Stimulated activated CD4-positive, alpha-beta T cell treated with anti-CD3 and anti-CD28 coated beads, Interleukin-15, amount 100 ng/mL, for 24 hours (primary cell): ENCODE results near the gene CHRNG.
"Not testable (repeated sequence)": the region's sequence is repeated elsewhere in the genome, so short reads cannot be mapped to it uniquely, and the experiment has no call there.

Experiments
- DNase-seq: peaks from one replicate; pipeline ENCODE4 v3.0.0-alpha.2; 2020

Gene CHRNG

GRCh38 chr2:232545511-232546375 lies 6.3 kb downstream of the CHRNG start:
- no peak for DNase-seq

- DNase-seq = no peak
Measured at GRCh38 chr2:232547991-232548390, 8.5 kb downstream of the CHRNG start.

GRCh38 chr2:232549655-232550353 lies 10.3 kb downstream of the CHRNG start:
- no peak for DNase-seq

GRCh38 chr2:232550354-232551249 lies 11.1 kb downstream of the CHRNG start, which contains the start of the genes EIF4E2 and TIGD1:
TSS of gene EIF4E2 (plus strand) at chr2:232550689. CDS start at chr2:232550725, 36 bp downstream.
TSS of gene TIGD1 (minus strand) at chr2:232550557. CDS start at chr2:232549882, 675 bp downstream.
- DNase-seq = peak; percentile 95

- no peak for DNase-seq
Measured at GRCh38 chr2:232551250-232551638, 11.8 kb downstream of the CHRNG start.

GRCh38 chr2:232551776-232552175 lies 12.3 kb downstream of the CHRNG start:
- DNase-seq = no peak

- DNase-seq = no peak
Measured at GRCh38 chr2:232556426-232556825, 16.9 kb downstream of the CHRNG start.

- no peak for DNase-seq
Measured at GRCh38 chr2:232562515-232563151, 23.1 kb downstream of the CHRNG start.

- DNase-seq = no peak
Measured at GRCh38 chr2:232563580-232563979, 24.1 kb downstream of the CHRNG start.

- no peak for DNase-seq
Measured at GRCh38 chr2:232567721-232568120, 28.2 kb downstream of the CHRNG start.

- no peak for DNase-seq
Measured at GRCh38 chr2:232568161-232568560, 28.7 kb downstream of the CHRNG start.

- DNase-seq = no peak
Measured at GRCh38 chr2:232569541-232569940, 30.0 kb downstream of the CHRNG start.

- not testable (repeated sequence) for DNase-seq
Measured at GRCh38 chr2:232570481-232570880, 31.0 kb downstream of the CHRNG start.

- no peak for DNase-seq
Measured at GRCh38 chr2:232571026-232571474, 31.6 kb downstream of the CHRNG start.

GRCh38 chr2:232573042-232573441 lies 33.5 kb downstream of the CHRNG start:
- no peak for DNase-seq

GRCh38 chr2:232573771-232574435 lies 34.4 kb downstream of the CHRNG start:
- DNase-seq = no peak

- DNase-seq = no peak
Measured at GRCh38 chr2:232574674-232575403, 35.3 kb downstream of the CHRNG start.

- DNase-seq = no peak
Measured at GRCh38 chr2:232575404-232575746, 35.9 kb downstream of the CHRNG start.

GRCh38 chr2:232576995-232577394 lies 37.5 kb downstream of the CHRNG start:
- no peak for DNase-seq

- DNase-seq = no peak
Measured at GRCh38 chr2:232577841-232578240, 38.3 kb downstream of the CHRNG start.

GRCh38 chr2:232578626-232579025 lies 39.1 kb downstream of the CHRNG start:
- no peak for DNase-seq
